GM19328 (cell line): Measurements from ENCODE around the gene CTBP1.

Experiments used
- ATAC-seq: cut with Tn5 transposase; IDR thresholded peaks from one replicate; pipeline ENCODE4 v1.9.1; 2021; ENCODE audit warnings: mild to moderate bottlenecking, moderate library complexity; ENCODE audit not compliant: unreplicated experiment

CTBP1 gene

GRCh38 chr4:1177274-1178141 is 71.4 kb downstream of the CTBP1 start:
- no peak for ATAC-seq

- ATAC-seq = no peak
Observed at GRCh38 chr4:1176398-1177273, 72.3 kb downstream of the CTBP1 start.

- no peak for ATAC-seq
Observed at GRCh38 chr4:1175635-1176229, 73.2 kb downstream of the CTBP1 start.

- no peak for ATAC-seq
Observed at GRCh38 chr4:1174941-1175634, 73.8 kb downstream of the CTBP1 start.

- ATAC-seq = no peak
Observed at GRCh38 chr4:1172971-1173757, 75.8 kb downstream of the CTBP1 start.

- no peak for ATAC-seq
Observed at GRCh38 chr4:1172228-1172851, 76.6 kb downstream of the CTBP1 start, which contains the start of gene SPON2. Gene SPON2, minus strand, starts transcription at chr4:1172583.

- ATAC-seq = no peak
Observed at GRCh38 chr4:1171311-1172227, 77.4 kb downstream of the CTBP1 start.

GRCh38 chr4:1170976-1171310 is 78.0 kb downstream of the CTBP1 start:
- ATAC-seq = no peak

- no peak for ATAC-seq
Observed at GRCh38 chr4:1170156-1170975, 78.6 kb downstream of the CTBP1 start.

GRCh38 chr4:1169691-1170096 is 79.2 kb downstream of the CTBP1 start:
- no peak for ATAC-seq

GRCh38 chr4:1169171-1169671 is 79.7 kb downstream of the CTBP1 start:
- ATAC-seq = no peak

- no peak for ATAC-seq
Observed at GRCh38 chr4:1168191-1169101, 80.5 kb downstream of the CTBP1 start.

GRCh38 chr4:1167244-1167949 is 81.5 kb downstream of the CTBP1 start:
- ATAC-seq = no peak

- ATAC-seq = no peak
Observed at GRCh38 chr4:1166509-1167243, 82.3 kb downstream of the CTBP1 start.

- no peak for ATAC-seq
Observed at GRCh38 chr4:1164956-1165545, 83.9 kb downstream of the CTBP1 start.
